Activated T-cell treated with anti-CD3 and anti-CD28 coated beads, Interleukin-2, amount 50 U/mL, for 72 hours (primary cell): ENCODE data around the gene ADGRG3. TPM values are rescaled to one million over a fixed set of nuclear protein-coding genes. Genes with fewer than 3 reads are reported as not detected.
"Not testable (repeated sequence)": the region's sequence is repeated elsewhere in the genome, so short reads cannot be mapped to it uniquely, and the experiment has no call there.

Experiments used
- ATAC-seq, 2 donors: fragments of 150-1000 bp; cut with Tn5 transposase; replicated peaks in 1 of 2; 2 replicates each; pipeline ENCODE4 v1.10.0; 2021; ENCODE audit warnings: moderate library complexity in 2 of 2, mild to moderate bottlenecking in 1 of 2
- DNase-seq, 2 donors: peaks; one replicate each; pipeline ENCODE4 v3.0.0; 2021 to 2022; ENCODE audit warnings: mixed read lengths in 1 of 2
- H3K27ac Mint-ChIP-seq: one replicate; pipeline ENCODE4 v1.8.0; 2022; ENCODE audit warnings: mild to moderate bottlenecking, moderate library complexity, mixed read lengths
- H3K27me3 Mint-ChIP-seq: one replicate; pipeline ENCODE4 v1.8.0; 2022; ENCODE audit warnings: low read depth, mixed read lengths
- H3K36me3 Mint-ChIP-seq, 2 donors: one replicate each; pipeline ENCODE4 v1.8.0; 2022; ENCODE audit warnings: mixed read lengths in 2 of 2, mild to moderate bottlenecking in 1 of 2; ENCODE audit not compliant: insufficient read depth in 2 of 2
- H3K4me1 Mint-ChIP-seq: one replicate; pipeline ENCODE4 v1.8.0; 2022; ENCODE audit warnings: low read depth, mixed read lengths
- H3K4me3 Mint-ChIP-seq, 2 donors: one replicate each; pipeline ENCODE4 v1.8.0; 2022; ENCODE audit warnings: mild to moderate bottlenecking in 2 of 2, mixed read lengths in 2 of 2, moderate library complexity in 2 of 2
- H3K9me3 Mint-ChIP-seq, 2 donors: one replicate each; pipeline ENCODE4 v1.8.0; 2022; ENCODE audit warnings: mixed read lengths in 2 of 2
- total RNA-seq, 2 donors: library from RNA; stranded (reverse); gene quantifications; one replicate each; pipeline ENCODE4 v1.2.3, GENCODE V29; 2022

The ADGRG3 gene
- total RNA-seq, 2 donors from 2014 or later: 0.09 TPM; not detected in 1

- H3K27me3 Mint-ChIP-seq: no peaks in the 10 kb centered on the region
- H3K4me3 Mint-ChIP-seq: no peak overlapping the region
- peak in 1 of 2 donors; percentile 57 for ATAC-seq
- H3K9me3 Mint-ChIP-seq: peaks cover 10 to 17% of the 10 kb centered on the region in 2 donors
- H3K27ac Mint-ChIP-seq: no peak overlapping the region
- H3K36me3 Mint-ChIP-seq: peaks cover 8 to 11% of the 10 kb centered on the region in 2 donors
- H3K4me1 Mint-ChIP-seq: peaks cover 9% of the 10 kb centered on the region
- DNase-seq: peak in 1 of 2 donors; percentile 10
These were observed 60.5 kb downstream of the ADGRG3 start for GRCh38 chr16:57728336-57729181.

- Mint-ChIP-seq H3K4me3 (no peak overlapping the region), H3K27ac (no peak overlapping the region), H3K9me3 (peaks cover 10 to 17% of the 10 kb centered on the region in 2 donors), H3K36me3 (peaks cover 8 to 11% of the 10 kb centered on the region in 2 donors), H3K4me1 (peaks cover 9% of the 10 kb centered on the region), H3K27me3 (no peaks in the 10 kb centered on the region)
- ATAC-seq: no peak
- no peak for DNase-seq
These were observed 61.0 kb downstream of the ADGRG3 start for GRCh38 chr16:57729182-57729484.

GRCh38 chr16:57729852-57730251 lies 61.7 kb downstream of the ADGRG3 start:
- H3K4me1 Mint-ChIP-seq, ATAC-seq, H3K27ac Mint-ChIP-seq, H3K4me3 Mint-ChIP-seq, H3K27me3 Mint-ChIP-seq, DNase-seq: not testable (repeated sequence)
- Mint-ChIP-seq H3K36me3 (peaks cover 8 to 11% of the 10 kb centered on the region in 2 donors), H3K9me3 (peaks cover 10 to 17% of the 10 kb centered on the region in 2 donors)

- DNase-seq (no peak), ATAC-seq (no peak)
- Mint-ChIP-seq H3K4me3 (no peak overlapping the region), H3K36me3 (peaks cover 8 to 13% of the 10 kb centered on the region in 2 donors), H3K4me1 (peaks cover 8% of the 10 kb centered on the region), H3K27ac (no peak overlapping the region), H3K27me3 (no peaks in the 10 kb centered on the region), H3K9me3 (peaks cover 10 to 17% of the 10 kb centered on the region in 2 donors)
These were observed 62.9 kb downstream of the ADGRG3 start for GRCh38 chr16:57730771-57731730.

GRCh38 chr16:57732037-57732436 lies 63.9 kb downstream of the ADGRG3 start:
- H3K27me3 Mint-ChIP-seq: no peaks in the 10 kb centered on the region
- peaks cover 8 to 14% of the 10 kb centered on the region in 2 donors for H3K36me3 Mint-ChIP-seq
- ATAC-seq: no peak
- DNase-seq: no peak
- no peak overlapping the region for H3K27ac Mint-ChIP-seq
- peaks cover 18% of the 10 kb centered on the region for H3K4me1 Mint-ChIP-seq
- H3K9me3 Mint-ChIP-seq: peaks cover 10 to 17% of the 10 kb centered on the region in 2 donors
- no peak overlapping the region for H3K4me3 Mint-ChIP-seq

GRCh38 chr16:57732714-57733113 lies 64.6 kb downstream of the ADGRG3 start:
- ATAC-seq: no peak
- peak overlapping the region; percentile 48 to 76 for H3K4me3 Mint-ChIP-seq

GRCh38 chr16:57734308-57734924 lies 66.3 kb downstream of the ADGRG3 start:
- Mint-ChIP-seq H3K4me3 (peak overlapping the region; percentile 93 to 98), H3K4me1 (peaks cover 20% of the 10 kb centered on the region), H3K9me3 (peaks cover 10 to 13% of the 10 kb centered on the region in 2 donors), H3K27ac (peak overlapping the region; percentile 81), H3K36me3 (peaks cover 8 to 14% of the 10 kb centered on the region in 2 donors), H3K27me3 (no peaks in the 10 kb centered on the region)
- DNase-seq (no peak), ATAC-seq (no peak)

More at GRCh38 chr16:57732714-57733113, 64.6 kb downstream of the ADGRG3 start:
- Mint-ChIP-seq H3K9me3 (peaks cover 10 to 17% of the 10 kb centered on the region in 2 donors), H3K27me3 (no peaks in the 10 kb centered on the region), H3K27ac (no peak overlapping the region), H3K36me3 (peaks cover 8 to 14% of the 10 kb centered on the region in 2 donors), H3K4me1 (peaks cover 20% of the 10 kb centered on the region)
- DNase-seq: no peak

GRCh38 chr16:57734925-57735754 lies 67.0 kb downstream of the ADGRG3 start:
- H3K36me3 Mint-ChIP-seq: peaks cover 8 to 14% of the 10 kb centered on the region in 2 donors
- H3K27me3 Mint-ChIP-seq: no peaks in the 10 kb centered on the region
- ATAC-seq (peak; percentile 90), DNase-seq (peak; percentile 97 to 99)
- H3K4me1 Mint-ChIP-seq: peaks cover 20% of the 10 kb centered on the region
- peak overlapping the region; percentile 94 for H3K27ac Mint-ChIP-seq
- peaks cover 10 to 11% of the 10 kb centered on the region in 2 donors for H3K9me3 Mint-ChIP-seq
- peak overlapping the region; percentile 93 to 98 for H3K4me3 Mint-ChIP-seq

- ATAC-seq: no peak
- peak within 1 kb of the TSS; percentile 94 for H3K27ac Mint-ChIP-seq
- H3K36me3 Mint-ChIP-seq: peaks cover 8 to 14% of the 10 kb centered on the region in 2 donors
- no peaks in the 10 kb centered on the region for H3K27me3 Mint-ChIP-seq
- peaks cover 20% of the 10 kb centered on the region for H3K4me1 Mint-ChIP-seq
- DNase-seq: no peak
- peaks cover 8 to 11% of the 10 kb centered on the region in 2 donors for H3K9me3 Mint-ChIP-seq
- H3K4me3 Mint-ChIP-seq: peak within 1 kb of the TSS; percentile 93 to 98
These were observed 67.8 kb downstream of the ADGRG3 start, which contains the start of gene KATNB1 for GRCh38 chr16:57735755-57736418. KATNB1 (plus strand) TSS chr16:57735770; CDS start chr16:57737244, 1,474 bp downstream.

- H3K9me3 Mint-ChIP-seq: peaks cover 8 to 11% of the 10 kb centered on the region in 2 donors
- peak overlapping the region; percentile 85 for H3K27ac Mint-ChIP-seq
- H3K4me1 Mint-ChIP-seq: peaks cover 20% of the 10 kb centered on the region
- peak overlapping the region; percentile 93 to 98 for H3K4me3 Mint-ChIP-seq
- ATAC-seq (no peak), DNase-seq (peak; percentile 36 to 37)
- H3K36me3 Mint-ChIP-seq: peaks cover 8 to 14% of the 10 kb centered on the region in 2 donors
- no peaks in the 10 kb centered on the region for H3K27me3 Mint-ChIP-seq
These were observed 68.6 kb downstream of the ADGRG3 start for GRCh38 chr16:57736419-57737351.

- Mint-ChIP-seq H3K27ac (no peak overlapping the region), H3K36me3 (peaks cover 0 to 3% of the 10 kb centered on the region in 2 donors), H3K9me3 (no peaks in the 10 kb centered on the region), H3K4me1 (peaks cover 20% of the 10 kb centered on the region), H3K27me3 (no peaks in the 10 kb centered on the region), H3K4me3 (no peak overlapping the region)
- ATAC-seq (no peak), DNase-seq (no peak)
These were observed 70.7 kb downstream of the ADGRG3 start for GRCh38 chr16:57738844-57739243.
